Right renal pelvis (tissue), 4 donors: ENCODE results near the gene HSPG2. TPM values are rescaled to one million over a fixed set of nuclear protein-coding genes. Genes with fewer than 3 reads are reported as not detected.
"Not testable (repeated sequence)": the region's sequence is repeated elsewhere in the genome, so short reads cannot be mapped to it uniquely, and the experiment has no call there.

Source experiments
- DNase-seq, 4 donors: peaks; one replicate each; pipeline ENCODE4 v3.0.0-alpha.2; 2013; ENCODE audit warnings: low read depth in 4 of 4, low spot score in 3 of 4, missing footprints in 1 of 4
- polyA plus RNA-seq, 4 donors: library from polyadenylated mRNA; unstranded; fragments of 120-200 nt; gene quantifications; one replicate each; pipeline ENCODE4 v1.2.1, GENCODE V29; 2013; ENCODE audit not compliant: insufficient read length in 4 of 4

The HSPG2 gene
- polyA plus RNA-seq, 4 donors = 147 to 222 (median 176) TPM

GRCh38 chr1:21830792-21831453, 106.2 kb downstream of the HSPG2 start:
- DNase-seq = no peak

GRCh38 chr1:21829294-21829693, 107.8 kb downstream of the HSPG2 start:
- DNase-seq = no peak

GRCh38 chr1:21828506-21829210, 108.5 kb downstream of the HSPG2 start:
- DNase-seq = no peak

- no peak for DNase-seq
These were observed 109.0 kb downstream of the HSPG2 start for GRCh38 chr1:21828075-21828474.

- DNase-seq = no peak
These were observed 109.9 kb downstream of the HSPG2 start for GRCh38 chr1:21827141-21827679.

GRCh38 chr1:21826694-21827093, 110.4 kb downstream of the HSPG2 start:
- DNase-seq = not testable (repeated sequence)

GRCh38 chr1:21825393-21825792, 111.7 kb downstream of the HSPG2 start:
- DNase-seq = no peak

- no peak for DNase-seq
These were observed 112.2 kb downstream of the HSPG2 start for GRCh38 chr1:21824926-21825325.

- DNase-seq = no peak
These were observed 113.0 kb downstream of the HSPG2 start for GRCh38 chr1:21823980-21824702.

- DNase-seq = no peak
These were observed 113.7 kb downstream of the HSPG2 start for GRCh38 chr1:21823206-21823979.

- no peak for DNase-seq
These were observed 114.8 kb downstream of the HSPG2 start for GRCh38 chr1:21822349-21822748.

- DNase-seq = no peak
These were observed 115.6 kb downstream of the HSPG2 start for GRCh38 chr1:21821385-21822019.

- no peak for DNase-seq
These were observed 116.4 kb downstream of the HSPG2 start for GRCh38 chr1:21820597-21821232.

GRCh38 chr1:21818656-21819055, 118.5 kb downstream of the HSPG2 start:
- DNase-seq = no peak

GRCh38 chr1:21816602-21817302, 120.4 kb downstream of the HSPG2 start:
- no peak for DNase-seq

GRCh38 chr1:21815724-21816321, 121.3 kb downstream of the HSPG2 start:
- DNase-seq = no peak

GRCh38 chr1:21814981-21815582, 122.0 kb downstream of the HSPG2 start:
- DNase-seq = no peak

- DNase-seq = peak in 1 of 4 donors; percentile 20
These were observed 122.7 kb downstream of the HSPG2 start for GRCh38 chr1:21814241-21814918.
